Endodermal cell (in vitro differentiated cells): Measurements from ENCODE around the gene FNBP1. TPM values are rescaled to one million over a fixed set of nuclear protein-coding genes. Genes with fewer than 3 reads are reported as not detected.

Experiments used
- DNase-seq: peaks from one replicate; pipeline ENCODE4 v3.0.0-alpha.2; 2017
- H3K27ac ChIP-seq: 2 replicates; pipeline ENCODE4 v1.5.1; 2013; ENCODE audit warnings: mild to moderate bottlenecking, low read depth, low read length, moderate library complexity
- H3K27me3 ChIP-seq: 2 replicates; pipeline ENCODE4 v1.6.1; 2013; ENCODE audit warnings: mild to moderate bottlenecking, low read length, moderate library complexity; ENCODE audit not compliant: insufficient read depth, control insufficient read depth, poor library complexity, severe bottlenecking
- H3K36me3 ChIP-seq: 2 replicates; pipeline ENCODE4 v1.7.0; 2013; ENCODE audit warnings: mild to moderate bottlenecking, low read length, moderate library complexity; ENCODE audit not compliant: control insufficient read depth, insufficient read depth
- H3K4me1 ChIP-seq: one replicate; pipeline ENCODE4 v1.7.0; 2013; ENCODE audit warnings: low read length; ENCODE audit not compliant: control insufficient read depth, insufficient read depth
- H3K4me3 ChIP-seq: 2 replicates; pipeline ENCODE4 v1.5.1; 2013; ENCODE audit warnings: mild to moderate bottlenecking, low read length, moderate library complexity
- H3K9ac ChIP-seq: 2 replicates; pipeline ENCODE4 v1.6.1; 2013; ENCODE audit warnings: mild to moderate bottlenecking, low read length, moderate library complexity; ENCODE audit not compliant: poor library complexity, severe bottlenecking; ENCODE audit errors: extremely low read depth
- H3K9me3 ChIP-seq: 2 replicates; pipeline ENCODE4 v1.6.1; 2013; ENCODE audit warnings: mild to moderate bottlenecking, low read length, moderate library complexity; ENCODE audit not compliant: control insufficient read depth
- H3K27ac Mint-ChIP-seq: 2 replicates; pipeline ENCODE4 v1.8.0; 2020; ENCODE audit warnings: mixed read lengths
- H3K27me3 Mint-ChIP-seq: 2 replicates; pipeline ENCODE4 v1.8.0; 2021; ENCODE audit warnings: mild to moderate bottlenecking, mixed read lengths; ENCODE audit not compliant: insufficient read depth
- H3K36me3 Mint-ChIP-seq: 2 replicates; pipeline ENCODE4 v1.8.0; 2020; ENCODE audit warnings: low read depth, mixed read lengths
- H3K4me1 Mint-ChIP-seq: 2 replicates; pipeline ENCODE4 v1.8.0; 2020; ENCODE audit warnings: mixed read lengths
- H3K4me3 Mint-ChIP-seq: 2 replicates; pipeline ENCODE4 v1.8.0; 2020; ENCODE audit warnings: mild to moderate bottlenecking, moderate library complexity, mixed read lengths
- H3K9me3 Mint-ChIP-seq: 2 replicates; pipeline ENCODE4 v1.8.0; 2020; ENCODE audit warnings: mild to moderate bottlenecking, mixed read lengths
- CTCF ChIP-seq: fragments of 200-600 bp; sonication (generic); conservative IDR thresholded peaks from 2 replicates; pipeline ENCODE4 v1.5.0; 2021; ENCODE audit warnings: antibody characterized with exemption, mild to moderate bottlenecking
- WGBS, 2 experiments: methylation state at CpG; one replicate each; pipeline versions ENCODE4 v1.1.5 to v1.1.7; 2013; ENCODE audit warnings: missing lambda C conversion rate in 2 of 2, mixed read lengths in 1 of 2; ENCODE audit not compliant: insufficient coverage in 1 of 2, insufficient read length in 1 of 2; 5-methylcytosine and 5-hydroxymethylcytosine counted together
- total RNA-seq, 2 donors: library from RNA; stranded (reverse); fragmentation: NEBNext Ultra II Directional in 1 of 2; extraction: Animal tissue kit (Norgen Biotek cat#: 25700) in 1 of 2; gene quantifications; 2 replicates in 1 of 2; 3 replicates in 1 of 2; pipeline ENCODE4 v1.2.1, GENCODE V29; 2021

The FNBP1 gene
- total RNA-seq, 2 donors from 2014 or later, result 41.4 to 43.3 TPM

- H3K9me3 ChIP-seq, result no peaks in the 10 kb centered on the region
- peak overlapping the region; percentile 63 for H3K4me3 ChIP-seq
- H3K4me1 ChIP-seq, result no peaks in the 10 kb centered on the region
- no peaks in the 10 kb centered on the region for H3K9me3 Mint-ChIP-seq
- H3K27ac ChIP-seq, result no peak overlapping the region
- no peaks in the 10 kb centered on the region for H3K27me3 ChIP-seq
- H3K27me3 Mint-ChIP-seq, result no peaks in the 10 kb centered on the region
- peaks cover 2% of the 10 kb centered on the region for H3K36me3 ChIP-seq
- TF ChIP-seq CTCF, result no peak
- DNase-seq, result no peak
- H3K27ac Mint-ChIP-seq, result no peak overlapping the region
- peak overlapping the region; percentile 93 for H3K4me3 Mint-ChIP-seq
- no peak overlapping the region for H3K9ac ChIP-seq
- H3K36me3 Mint-ChIP-seq, result no peaks in the 10 kb centered on the region
- peaks cover 6% of the 10 kb centered on the region for H3K4me1 Mint-ChIP-seq
Observed at GRCh38 chr9:130051855-130052254, 8.9 kb upstream of the FNBP1 start.

GRCh38 chr9:130050462-130050861 lies 7.5 kb upstream of the FNBP1 start:
- no peaks in the 10 kb centered on the region for H3K4me1 ChIP-seq
- WGBS, 2 experiments, result 99 to 100% methylated on average over 1 to 3 of the region's 3 CpGs
- no peaks in the 10 kb centered on the region for H3K9me3 ChIP-seq
- Mint-ChIP-seq H3K9me3 (no peaks in the 10 kb centered on the region), H3K36me3 (no peaks in the 10 kb centered on the region), H3K27me3 (no peaks in the 10 kb centered on the region), H3K4me3 (no peak overlapping the region), H3K27ac (no peak overlapping the region), H3K4me1 (peaks cover 12% of the 10 kb centered on the region)
- TF ChIP-seq CTCF, result no peak
- peaks cover 2% of the 10 kb centered on the region for H3K36me3 ChIP-seq
- no peak overlapping the region for H3K27ac ChIP-seq
- no peaks in the 10 kb centered on the region for H3K27me3 ChIP-seq
- no peak overlapping the region for H3K4me3 ChIP-seq
- DNase-seq, result no peak
- H3K9ac ChIP-seq, result no peak overlapping the region

GRCh38 chr9:130049431-130050210 lies 6.6 kb upstream of the FNBP1 start:
- H3K4me3 Mint-ChIP-seq, result no peak overlapping the region
- H3K27ac Mint-ChIP-seq, result no peak overlapping the region
- Histone ChIP-seq H3K36me3 (peaks cover 2% of the 10 kb centered on the region), H3K9ac (no peak overlapping the region), H3K4me3 (no peak overlapping the region), H3K27ac (no peak overlapping the region), H3K27me3 (no peaks in the 10 kb centered on the region), H3K9me3 (no peaks in the 10 kb centered on the region), H3K4me1 (peaks cover 4% of the 10 kb centered on the region)
- H3K36me3 Mint-ChIP-seq, result no peaks in the 10 kb centered on the region
- no peaks in the 10 kb centered on the region for H3K9me3 Mint-ChIP-seq
- DNase-seq, result no peak
- no peak for TF ChIP-seq CTCF
- WGBS, 2 experiments, result 92% methylated on average over 4 to 9 of the region's 11 CpGs
- no peaks in the 10 kb centered on the region for H3K27me3 Mint-ChIP-seq
- peaks cover 19% of the 10 kb centered on the region for H3K4me1 Mint-ChIP-seq
